IMR-90 (cell line): ENCODE measurements around the gene CENPX. TPM values are rescaled to one million over a fixed set of nuclear protein-coding genes. Genes with fewer than 3 reads are reported as not detected.

Source experiments
- ATAC-seq: fragments of 200-7000 bp; cut with Tn5 transposase; 2 replicates; pipeline ENCODE4 v1.9.1; 2020; ENCODE audit warnings: low read depth, mild to moderate bottlenecking, moderate library complexity
- BruUV-seq: library from RNA; stranded (reverse); fragments of 400-500 nt; replicated peaks from 2 replicates; lab custom pipeline; 2021; lab: Mats Ljungman, UMichigan
- CTCF ChIA-PET: fragments of 300-600 bp; formaldehyde crosslinking; extraction: SDS; loops from one replicate; lab custom pipeline; 2021; ENCODE audit warnings: antibody characterized with exemption; lab: Yijun Ruan, JAX
- POLR2A ChIA-PET: fragments of 300-600 bp; sonication (Branson Sonifier 250); formaldehyde crosslinking; loops from one replicate; lab custom pipeline; 2022; ENCODE audit warnings: antibody characterized with exemption; ENCODE audit not compliant: unreplicated experiment; lab: Charles Lee
- DNase-seq: peaks from one replicate; pipeline ENCODE4 v3.0.0; 2013
- H2AFZ ChIP-seq: replicated peaks from 2 replicates; pipeline ENCODE3; 2013; ENCODE audit warnings: low read length, mild to moderate bottlenecking; ENCODE audit not compliant: poor library complexity
- H2AK5ac ChIP-seq: 2 replicates; pipeline ENCODE4 v1.6.1; 2013; ENCODE audit warnings: low read depth, low read length, inconsistent platforms
- H2AK9ac ChIP-seq: replicated peaks from 2 replicates; pipeline ENCODE3; 2013; ENCODE audit warnings: mild to moderate bottlenecking, low read depth, low read length, moderate library complexity; ENCODE audit not compliant: poor library complexity
- H2BK120ac ChIP-seq: 2 replicates; pipeline ENCODE4 v1.6.1; 2013; ENCODE audit warnings: low read depth, low read length, inconsistent platforms
- H2BK15ac ChIP-seq: 3 replicates; pipeline ENCODE4 v1.6.1; 2013; ENCODE audit warnings: low read depth, low read length, inconsistent platforms
- H2BK20ac ChIP-seq: 2 replicates; pipeline ENCODE4 v1.6.1; 2013; ENCODE audit warnings: low read depth, mild to moderate bottlenecking, inconsistent platforms, low read length, moderate library complexity
- H2BK5ac ChIP-seq: 2 replicates; pipeline ENCODE4 v1.6.1; 2013; ENCODE audit warnings: mild to moderate bottlenecking, low read depth, low read length, inconsistent platforms; ENCODE audit not compliant: poor library complexity, severe bottlenecking
- H3K14ac ChIP-seq: replicated peaks from 2 replicates; pipeline ENCODE4 v1.6.1; 2013; ENCODE audit warnings: low read depth, low read length, inconsistent platforms
- H3K18ac ChIP-seq: 2 replicates; pipeline ENCODE4 v1.6.1; 2013; ENCODE audit warnings: low read depth, low read length, control low read depth
- H3K23ac ChIP-seq: 2 replicates; pipeline ENCODE4 v1.6.1; 2013; ENCODE audit warnings: low read depth, low read length, inconsistent platforms
- H3K27ac ChIP-seq: 2 replicates; pipeline ENCODE4 v1.5.1; 2013; ENCODE audit warnings: mild to moderate bottlenecking, control low read depth, low read length; ENCODE audit not compliant: insufficient read depth
- H3K27me3 ChIP-seq: 2 replicates; pipeline ENCODE4 v1.6.1; 2013; ENCODE audit warnings: low read length; ENCODE audit not compliant: control insufficient read depth, insufficient read depth
- H3K36me3 ChIP-seq: 2 replicates; pipeline ENCODE4 v1.6.1; 2013; ENCODE audit warnings: low read length, mixed read lengths; ENCODE audit not compliant: control insufficient read depth, insufficient read depth
- H3K4ac ChIP-seq: 2 replicates; pipeline ENCODE4 v1.6.1; 2013; ENCODE audit warnings: low read depth, low read length, inconsistent platforms
- H3K4me1 ChIP-seq: 2 replicates; pipeline ENCODE4 v1.6.1; 2013; ENCODE audit warnings: low read length, mixed read lengths; ENCODE audit not compliant: control insufficient read depth, insufficient read depth
- H3K4me2 ChIP-seq: 2 replicates; pipeline ENCODE4 v1.6.1; 2013; ENCODE audit warnings: low read depth, mild to moderate bottlenecking, control low read depth, low read length, moderate library complexity
- H3K4me3 ChIP-seq: 2 replicates; pipeline ENCODE4 v1.5.1; 2013; ENCODE audit warnings: low read depth, mild to moderate bottlenecking, control low read depth, low read length, moderate library complexity; ENCODE audit not compliant: insufficient read depth
- H3K56ac ChIP-seq: 2 replicates; pipeline ENCODE4 v1.6.1; 2013; ENCODE audit warnings: low read length, inconsistent platforms; ENCODE audit not compliant: insufficient read depth; ENCODE audit errors: extremely low read depth
- H3K79me1 ChIP-seq, 2 experiments: 2 replicates each; pipeline ENCODE4 v1.6.1; 2013; ENCODE audit warnings: low read length in 2 of 2, inconsistent platforms in 1 of 2, low read depth in 1 of 2
- H3K9ac ChIP-seq: 2 replicates; pipeline ENCODE4 v1.6.1; 2013; ENCODE audit warnings: low read depth, low read length, control low read depth
- H3K9me1 ChIP-seq: 2 replicates; pipeline ENCODE4 v1.6.1; 2013; ENCODE audit warnings: low read length, inconsistent platforms; ENCODE audit not compliant: insufficient read depth
- H3K9me3 ChIP-seq: 2 replicates; pipeline ENCODE4 v1.6.1; 2013; ENCODE audit warnings: low read length; ENCODE audit not compliant: control insufficient read depth, insufficient read depth
- H4K20me1 ChIP-seq: 2 replicates; pipeline ENCODE4 v1.6.1; 2013; ENCODE audit warnings: low read length, inconsistent platforms; ENCODE audit not compliant: insufficient read depth
- H4K5ac ChIP-seq: 2 replicates; pipeline ENCODE4 v1.6.1; 2013; ENCODE audit warnings: mild to moderate bottlenecking, low read depth, low read length, control low read depth
- H4K8ac ChIP-seq, 2 experiments: 2 replicates each; pipeline ENCODE4 v1.6.1; 2013; ENCODE audit warnings: low read depth in 2 of 2, low read length in 2 of 2, control low read depth in 1 of 2, inconsistent platforms in 1 of 2
- H4K91ac ChIP-seq: 2 replicates; pipeline ENCODE4 v1.6.1; 2013; ENCODE audit warnings: low read depth, low read length, inconsistent platforms; ENCODE audit not compliant: insufficient read depth
- CEBPB ChIP-seq: IDR thresholded peaks from 2 replicates; pipeline ENCODE4 v1.6.1; 2012; ENCODE audit warnings: low read depth, low read length, improper control_type of control experiment
- FOS ChIP-seq: fragments of 150-350 bp; IDR thresholded peaks from 2 replicates; pipeline ENCODE4 v1.6.1; 2016; ENCODE audit warnings: low read depth, low read length
- MAZ ChIP-seq: IDR thresholded peaks from 2 replicates; pipeline ENCODE4 v1.6.1; 2012; ENCODE audit warnings: low read depth, mild to moderate bottlenecking, low read length, improper control_type of control experiment, moderate library complexity, borderline replicate concordance
- SMC3 ChIP-seq: fragments of 150-350 bp; IDR thresholded peaks from 2 replicates; pipeline ENCODE4 v1.6.1; 2016; ENCODE audit warnings: low read depth, mild to moderate bottlenecking, antibody characterized with exemption, low read length, moderate library complexity
- WGBS, 2 experiments: methylation state at CpG; one replicate each; pipeline versions ENCODE4 v1.1.5 to v1.1.7; 2013; ENCODE audit warnings: missing lambda C conversion rate in 2 of 2; ENCODE audit not compliant: insufficient read length in 1 of 2; ENCODE audit errors: extremely low coverage in 2 of 2; 5-methylcytosine and 5-hydroxymethylcytosine counted together
- dilution Hi-C: fragments of 300-500 bp; cut with HindIII; formaldehyde crosslinking; loops from one replicate; pipeline ENCODE4 v1.14.3; 2018; ENCODE audit warnings: low sequenced_read_pairs; ENCODE audit not compliant: unreplicated experiment
- in situ Hi-C: fragments of 300-500 bp; cut with MboI; formaldehyde crosslinking; loops from 3 replicates; pipeline ENCODE4 v1.14.3; 2019; ENCODE audit warnings: low sequenced_read_pairs, inconsistent platforms, mixed read lengths
- intact Hi-C: fragments of 100-400 bp; cut with micrococcal nuclease; formaldehyde crosslinking; loops from 2 replicates; pipeline ENCODE4 v1.10.0; 2022
- polyA plus RNA-seq, 3 experiments: library from polyadenylated mRNA; depleted of rRNA; stranded (reverse); fragments of >200 nt; gene quantifications; 2 replicates each; pipeline ENCODE4 v1.2.3, GENCODE V29; 2012; ENCODE audit warnings: low replicate concordance in 1 of 3
- total RNA-seq: library from RNA; depleted of rRNA; stranded (reverse); fragments of >200 nt; gene quantifications from 2 replicates; pipeline ENCODE4 v1.2.3, GENCODE V29; 2012

The CENPX gene
- total and polyA plus RNA-seq, 2 of the 4 experiments (the other 2 are of a cell fraction), result 44.8 to 86.8 TPM

GRCh38 chr17:82063424-82064415 lies 41.0 kb upstream of the CENPX start (continued):
- TF ChIP-seq SMC3, result no peak
- TF ChIP-seq CEBPB, result no peak

GRCh38 chr17:82062984-82063368 lies 40.3 kb upstream of the CENPX start:
- H2BK120ac ChIP-seq, result no peak overlapping the region
- ChIA-PET CTCF (no interaction called here), POLR2A (no interaction called here)
- H3K18ac ChIP-seq, result no peak overlapping the region
- WGBS, 2 experiments, result 97% methylated on average over 7 of the region's 9 CpGs; no CpG with 5 or more reads in 1 of the 2 experiments
- no peaks in the 10 kb centered on the region; the same call in 1 of the 2 replicates for H3K9me1 ChIP-seq
- BruUV-seq, result no TSS peak
- H3K4me1 ChIP-seq, result peaks cover 10% of the 10 kb centered on the region
- peaks cover 3% of the 10 kb centered on the region; the same call in 1 of the 2 replicates for H4K20me1 ChIP-seq
- no peak overlapping the region for H4K8ac ChIP-seq
- no peak overlapping the region for H2AK9ac ChIP-seq
- H3K4me3 ChIP-seq, result no peak overlapping the region
- no peaks in the 10 kb centered on the region for H3K9me3 ChIP-seq
- H3K79me1 ChIP-seq, result peaks cover 5 to 36% of the 10 kb centered on the region in 2 experiments; a peak in 3 of 4 replicates
- H3K56ac ChIP-seq, result no peak overlapping the region
- no peak overlapping the region for H3K9ac ChIP-seq
- TF ChIP-seq FOS (no peak), MAZ (no peak)
- no peak overlapping the region for H2AK5ac ChIP-seq
- intact Hi-C loops (no loop called here), in situ Hi-C loops (no loop called here), dilution Hi-C loops (no loop called here)
- H3K27ac ChIP-seq, result no peak overlapping the region
- no peaks in the 10 kb centered on the region for H3K27me3 ChIP-seq
- no peak overlapping the region for H3K4me2 ChIP-seq
- no peak overlapping the region for H2BK15ac ChIP-seq
- no peak overlapping the region for H3K4ac ChIP-seq
- no peak for DNase-seq
- H3K36me3 ChIP-seq, result peaks cover 48% of the 10 kb centered on the region
- no peak overlapping the region for H4K91ac ChIP-seq
- no peak for ATAC-seq
- H4K5ac ChIP-seq, result no peak overlapping the region
- H2BK5ac ChIP-seq, result no peak overlapping the region
- H2AFZ ChIP-seq, result no peak overlapping the region
- no peak overlapping the region for H3K14ac ChIP-seq
- no peak overlapping the region for H2BK20ac ChIP-seq
- H3K23ac ChIP-seq, result no peak overlapping the region
